HL-60 (cell line): ENCODE results near the gene BRSK1.

Experiments
- CTCF ChIP-seq: IDR thresholded peaks from one replicate; pipeline ENCODE4 v1.5.1; 2011; ENCODE audit warnings: low read length, control low read depth, inconsistent platforms; ENCODE audit not compliant: insufficient read depth
- POLR2AphosphoS5 ChIP-seq: IDR thresholded peaks from 2 replicates; pipeline ENCODE4 v1.6.1; 2012; ENCODE audit warnings: low read depth
- REST ChIP-seq: IDR thresholded peaks from 2 replicates; pipeline ENCODE4 v1.6.1; 2012; ENCODE audit warnings: low read depth; ENCODE audit not compliant: insufficient replicate concordance
- SPI1 ChIP-seq: IDR thresholded peaks from 2 replicates; pipeline ENCODE4 v1.6.1; 2012; ENCODE audit warnings: low read depth, mild to moderate bottlenecking, borderline replicate concordance

- no peak for TF ChIP-seq CTCF
- TF ChIP-seq REST: no peak
- no peak for TF ChIP-seq POLR2AphosphoS5
- TF ChIP-seq SPI1: no peak
Measured at GRCh38 chr19:55299991-55300390, 16.2 kb downstream of the BRSK1 start.
